A549 treated with DMSO at 1 μM for 4 hours (cell line): Measurements from ENCODE around the gene UBAC1. TPM values are rescaled to one million over a fixed set of nuclear protein-coding genes. Genes with fewer than 3 reads are reported as not detected.

Experiments used
- total RNA-seq: library from RNA; stranded (reverse); fragments of 200-300 nt; extraction: Qiagen RNA extraction; gene quantifications from 5 replicates; pipeline ENCODE4 v1.2.3, GENCODE V29; 2022; ENCODE audit warnings: low read depth

The UBAC1 gene
- 27.7 to 39.2 TPM (median 36.4 TPM) in 5 replicates for total RNA-seq

GRCh38 chr9:135961277-135961715 lies at the start of gene UBAC1:
Gene UBAC1, minus strand, starts transcription at chr9:135961373. Its CDS starts 211 bp downstream, at chr9:135961162.

GRCh38 chr9:135907431-135908092 lies 53.6 kb downstream of the UBAC1 start, which contains the start of gene CAMSAP1:
Gene CAMSAP1, minus strand, starts transcription at chr9:135907546. Its CDS starts 387 bp downstream, at chr9:135907159.

Other genes starting within 250 kb of the UBAC1 start
- 21.9 to 32.1 TPM (median 23.6 TPM) in 5 replicates for gene CAMSAP1, start 53.8 kb downstream of the UBAC1 start, total RNA-seq
- 23.6 to 33.2 TPM (median 31.2 TPM) in 5 replicates for gene NACC2, start 133.9 kb upstream of the UBAC1 start, total RNA-seq
- 33.6 to 49.9 TPM (median 45.5 TPM) in 5 replicates for gene TMEM250, start 157.5 kb upstream of the UBAC1 start, total RNA-seq
- 0.05 to 0.13 TPM (median 0.09 TPM) in 5 replicates for gene LHX3, start 243.8 kb upstream of the UBAC1 start, total RNA-seq